K562 (cell line): Measurements from ENCODE around the gene TMC6. TPM values are rescaled to one million over a fixed set of nuclear protein-coding genes. Genes with fewer than 3 reads are reported as not detected.

ENCODE experiments used
- BRD9 ChIP-seq: fragments of 450-650 bp; IDR thresholded peaks from 2 replicates; pipeline ENCODE4 v1.6.1; 2018; ENCODE audit warnings: low read depth; ENCODE audit not compliant: partially characterized antibody
- DNMT1 ChIP-seq: fragments of 450-650 bp; IDR thresholded peaks from 2 replicates; pipeline ENCODE4 v1.6.1; 2016; ENCODE audit warnings: antibody characterized with exemption, mild to moderate bottlenecking
- EHMT2 ChIP-seq: fragments of 450-650 bp; IDR thresholded peaks from 2 replicates; pipeline ENCODE4 v1.6.1; 2018; ENCODE audit warnings: antibody characterized with exemption
- FOS ChIP-seq: IDR thresholded peaks from 3 replicates; pipeline ENCODE4 v1.6.1; 2011; ENCODE audit not compliant: insufficient read length; ENCODE audit errors: extremely low read depth
- ILK ChIP-seq: fragments of 450-650 bp; IDR thresholded peaks from 2 replicates; pipeline ENCODE4 v1.6.1; 2016; ENCODE audit warnings: missing genetic modification characterization, low read depth, mild to moderate bottlenecking, missing compliant biosample characterization, moderate library complexity, borderline replicate concordance
- KLF13 ChIP-seq: fragments of 450-650 bp; IDR thresholded peaks from 2 replicates; pipeline ENCODE4 v1.6.1; 2016; ENCODE audit warnings: missing genetic modification characterization, low read depth, mild to moderate bottlenecking, missing compliant biosample characterization, moderate library complexity, borderline replicate concordance
- MAFK ChIP-seq: IDR thresholded peaks from 2 replicates; pipeline ENCODE4 v1.6.1; 2011; ENCODE audit warnings: low read length, improper control_type of control experiment
- NR2C2 ChIP-seq, 2 experiments: fragments of 200-800 bp in 1 of 2; sonication (Bioruptor generic) in 1 of 2; sonication (generic) in 1 of 2; formaldehyde crosslinking in 1 of 2; IDR thresholded peaks; 2 replicates each; pipeline versions ENCODE4 v1.6.1 to v1.8.0; 2016 to 2022; ENCODE audit warnings: mild to moderate bottlenecking in 1 of 2, missing compliant biosample characterization in 1 of 2, missing genetic modification characterization in 1 of 2, missing genetic modification reagents in 1 of 2
- PML ChIP-seq: IDR thresholded peaks from 2 replicates; pipeline ENCODE4 v1.6.1; 2012; ENCODE audit warnings: low read length, inconsistent platforms
- RBM15 ChIP-seq: fragments of 200-400 bp; formaldehyde crosslinking; IDR thresholded peaks from 2 replicates; pipeline ENCODE4 v1.6.1; 2018; ENCODE audit warnings: mild to moderate bottlenecking, low read length, moderate library complexity; ENCODE audit not compliant: insufficient read depth
- WHSC1 ChIP-seq: IDR thresholded peaks from one replicate; pipeline ENCODE4 v1.6.1; 2012; ENCODE audit warnings: low read length, control low read depth, inconsistent platforms
- ZFP1 ChIP-seq: fragments of 450-650 bp; formaldehyde crosslinking; IDR thresholded peaks from 2 replicates; pipeline ENCODE4 v1.4.0; 2020; ENCODE audit warnings: mild to moderate bottlenecking, mixed read lengths
- polyA plus RNA-seq, 8 experiments: library from polyadenylated mRNA; depleted of rRNA in 4 of 8; stranded (reverse) in 5 of 8; unstranded in 3 of 8; fragments of >200 nt; fragmentation: Nextera tagmentation in 2 of 8; fragmentation: Illumina TruSeq in 1 of 8; extraction: Ambion mirVana in 2 of 8; extraction: Trizol in 1 of 8; gene quantifications; 2 replicates each; pipeline versions ENCODE4 v1.2.1 to v1.2.3, GENCODE V29; 2011 to 2014; ENCODE audit warnings: inconsistent platforms in 1 of 8, missing spikeins in 1 of 8
- total RNA-seq, 7 experiments: library from RNA; depleted of rRNA in 6 of 7; stranded (reverse); fragments of >200 nt in 6 of 7; fragmentation: Illumina TruSeq in 2 of 7; extraction: Trizol in 2 of 7; gene quantifications; 2 replicates each; pipeline versions ENCODE4 v1.2.1 to v1.2.3, GENCODE V29; 2011 to 2021; ENCODE audit warnings: low replicate concordance in 1 of 7
- TF ChIP-seq, protein P1 (sequence below): fragments of 250-450 bp; sonication (Bioruptor Pico); IDR thresholded peaks from 2 replicates; pipeline ENCODE4 v1.4.0; 2020
- TF ChIP-seq, protein P2 (sequence below), 2 experiments: fragments of 450-650 bp in 1 of 2; sonication (generic) in 1 of 2; formaldehyde crosslinking in 1 of 2; IDR thresholded peaks in 1 of 2; conservative IDR thresholded peaks in 1 of 2; 2 replicates each; pipeline versions ENCODE4 v1.6.1 to v1.8.1; 2016 to 2023; ENCODE audit warnings: mild to moderate bottlenecking in 2 of 2, moderate library complexity in 2 of 2, inconsistent platforms in 1 of 2, missing genetic modification reagents in 1 of 2
- TF ChIP-seq, protein P3 (sequence below): sonication (generic); formaldehyde crosslinking; IDR thresholded peaks from 2 replicates; pipeline ENCODE4 v1.8.1; 2023; ENCODE audit warnings: mild to moderate bottlenecking, missing genetic modification reagents
- TF ChIP-seq, protein P4 (sequence below): fragments of 250-450 bp; sonication (Bioruptor Pico); IDR thresholded peaks from 2 replicates; pipeline ENCODE4 v1.5.0; 2022; ENCODE audit warnings: mild to moderate bottlenecking

TMC6 gene
- total and polyA plus RNA-seq, 9 of the 15 experiments (the other 6 are each of a cell fraction or from before 2014, with no cell fraction given) = 4.1 to 351 (median 66.9) TPM

DNA sequence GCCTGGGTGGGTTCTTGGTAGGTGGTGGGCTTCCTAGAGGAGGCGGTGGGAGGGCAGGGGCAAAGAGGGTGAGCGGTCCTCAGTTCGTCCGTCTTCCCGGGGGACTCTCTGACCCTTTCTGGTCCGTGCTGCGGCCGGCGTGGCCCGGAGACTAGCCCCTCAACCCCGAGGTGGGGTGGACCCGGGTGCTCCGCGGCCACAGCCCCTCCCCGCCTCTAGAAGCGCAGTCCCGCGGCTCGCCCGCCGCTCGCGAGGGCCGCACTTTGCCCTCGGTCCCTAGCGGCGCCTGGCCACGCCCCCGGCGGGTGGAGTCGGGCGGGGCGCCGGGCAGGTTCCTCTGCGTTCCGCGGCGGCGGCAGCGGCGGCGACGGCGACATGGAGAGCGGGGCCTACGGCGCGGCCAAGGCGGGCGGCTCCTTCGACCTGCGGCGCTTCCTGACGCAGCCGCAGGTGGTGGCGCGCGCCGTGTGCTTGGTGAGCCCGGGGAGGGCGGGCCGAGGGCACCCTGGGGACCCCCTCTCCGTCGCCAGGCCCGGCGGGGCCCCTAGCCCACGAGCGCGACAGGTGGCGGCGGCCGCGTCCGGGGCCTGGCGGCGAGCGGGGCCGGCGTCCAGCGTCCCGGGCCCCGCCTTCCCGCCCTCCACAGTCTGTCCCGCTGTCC is 39.8 kb upstream of the TMC6 start, which contains the start of gene SYNGR2 (continued):
- TF ChIP-seq, protein P1, sequence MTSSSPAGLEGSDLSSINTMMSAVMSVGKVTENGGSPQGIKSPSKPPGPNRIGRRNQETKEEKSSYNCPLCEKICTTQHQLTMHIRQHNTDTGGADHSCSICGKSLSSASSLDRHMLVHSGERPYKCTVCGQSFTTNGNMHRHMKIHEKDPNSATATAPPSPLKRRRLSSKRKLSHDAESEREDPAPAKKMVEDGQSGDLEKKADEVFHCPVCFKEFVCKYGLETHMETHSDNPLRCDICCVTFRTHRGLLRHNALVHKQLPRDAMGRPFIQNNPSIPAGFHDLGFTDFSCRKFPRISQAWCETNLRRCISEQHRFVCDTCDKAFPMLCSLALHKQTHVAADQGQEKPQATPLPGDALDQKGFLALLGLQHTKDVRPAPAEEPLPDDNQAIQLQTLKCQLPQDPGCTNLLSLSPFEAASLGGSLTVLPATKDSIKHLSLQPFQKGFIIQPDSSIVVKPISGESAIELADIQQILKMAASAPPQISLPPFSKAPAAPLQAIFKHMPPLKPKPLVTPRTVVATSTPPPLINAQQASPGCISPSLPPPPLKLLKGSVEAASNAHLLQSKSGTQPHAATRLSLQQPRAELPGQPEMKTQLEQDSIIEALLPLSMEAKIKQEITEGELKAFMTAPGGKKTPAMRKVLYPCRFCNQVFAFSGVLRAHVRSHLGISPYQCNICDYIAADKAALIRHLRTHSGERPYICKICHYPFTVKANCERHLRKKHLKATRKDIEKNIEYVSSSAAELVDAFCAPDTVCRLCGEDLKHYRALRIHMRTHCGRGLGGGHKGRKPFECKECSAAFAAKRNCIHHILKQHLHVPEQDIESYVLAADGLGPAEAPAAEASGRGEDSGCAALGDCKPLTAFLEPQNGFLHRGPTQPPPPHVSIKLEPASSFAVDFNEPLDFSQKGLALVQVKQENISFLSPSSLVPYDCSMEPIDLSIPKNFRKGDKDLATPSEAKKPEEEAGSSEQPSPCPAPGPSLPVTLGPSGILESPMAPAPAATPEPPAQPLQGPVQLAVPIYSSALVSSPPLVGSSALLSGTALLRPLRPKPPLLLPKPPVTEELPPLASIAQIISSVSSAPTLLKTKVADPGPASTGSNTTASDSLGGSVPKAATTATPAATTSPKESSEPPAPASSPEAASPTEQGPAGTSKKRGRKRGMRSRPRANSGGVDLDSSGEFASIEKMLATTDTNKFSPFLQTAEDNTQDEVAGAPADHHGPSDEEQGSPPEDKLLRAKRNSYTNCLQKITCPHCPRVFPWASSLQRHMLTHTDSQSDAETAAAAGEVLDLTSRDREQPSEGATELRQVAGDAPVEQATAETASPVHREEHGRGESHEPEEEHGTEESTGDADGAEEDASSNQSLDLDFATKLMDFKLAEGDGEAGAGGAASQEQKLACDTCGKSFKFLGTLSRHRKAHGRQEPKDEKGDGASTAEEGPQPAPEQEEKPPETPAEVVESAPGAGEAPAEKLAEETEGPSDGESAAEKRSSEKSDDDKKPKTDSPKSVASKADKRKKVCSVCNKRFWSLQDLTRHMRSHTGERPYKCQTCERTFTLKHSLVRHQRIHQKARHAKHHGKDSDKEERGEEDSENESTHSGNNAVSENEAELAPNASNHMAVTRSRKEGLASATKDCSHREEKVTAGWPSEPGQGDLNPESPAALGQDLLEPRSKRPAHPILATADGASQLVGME (CRISPR knock-in tag) = no peak
- TF ChIP-seq ZFP1 (CRISPR knock-in tag) = no peak
- TF ChIP-seq, protein P2, sequence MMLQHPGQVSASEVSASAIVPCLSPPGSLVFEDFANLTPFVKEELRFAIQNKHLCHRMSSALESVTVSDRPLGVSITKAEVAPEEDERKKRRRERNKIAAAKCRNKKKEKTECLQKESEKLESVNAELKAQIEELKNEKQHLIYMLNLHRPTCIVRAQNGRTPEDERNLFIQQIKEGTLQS (IDR thresholded peaks at IDR 0.05) = no peak
- TF ChIP-seq, protein P2 (CRISPR knock-in tag; conservative IDR thresholded peaks at IDR 0.05) = no peak
- TF ChIP-seq DNMT1 = no peak
- no peak for TF ChIP-seq BRD9
- TF ChIP-seq, protein P3, sequence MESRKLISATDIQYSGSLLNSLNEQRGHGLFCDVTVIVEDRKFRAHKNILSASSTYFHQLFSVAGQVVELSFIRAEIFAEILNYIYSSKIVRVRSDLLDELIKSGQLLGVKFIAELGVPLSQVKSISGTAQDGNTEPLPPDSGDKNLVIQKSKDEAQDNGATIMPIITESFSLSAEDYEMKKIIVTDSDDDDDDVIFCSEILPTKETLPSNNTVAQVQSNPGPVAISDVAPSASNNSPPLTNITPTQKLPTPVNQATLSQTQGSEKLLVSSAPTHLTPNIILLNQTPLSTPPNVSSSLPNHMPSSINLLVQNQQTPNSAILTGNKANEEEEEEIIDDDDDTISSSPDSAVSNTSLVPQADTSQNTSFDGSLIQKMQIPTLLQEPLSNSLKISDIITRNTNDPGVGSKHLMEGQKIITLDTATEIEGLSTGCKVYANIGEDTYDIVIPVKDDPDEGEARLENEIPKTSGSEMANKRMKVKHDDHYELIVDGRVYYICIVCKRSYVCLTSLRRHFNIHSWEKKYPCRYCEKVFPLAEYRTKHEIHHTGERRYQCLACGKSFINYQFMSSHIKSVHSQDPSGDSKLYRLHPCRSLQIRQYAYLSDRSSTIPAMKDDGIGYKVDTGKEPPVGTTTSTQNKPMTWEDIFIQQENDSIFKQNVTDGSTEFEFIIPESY = peak; percentile 85
- TF ChIP-seq FOS = no peak
- TF ChIP-seq RBM15 = no peak
- no peak for TF ChIP-seq WHSC1
- TF ChIP-seq EHMT2 = no peak
- TF ChIP-seq, protein P4, sequence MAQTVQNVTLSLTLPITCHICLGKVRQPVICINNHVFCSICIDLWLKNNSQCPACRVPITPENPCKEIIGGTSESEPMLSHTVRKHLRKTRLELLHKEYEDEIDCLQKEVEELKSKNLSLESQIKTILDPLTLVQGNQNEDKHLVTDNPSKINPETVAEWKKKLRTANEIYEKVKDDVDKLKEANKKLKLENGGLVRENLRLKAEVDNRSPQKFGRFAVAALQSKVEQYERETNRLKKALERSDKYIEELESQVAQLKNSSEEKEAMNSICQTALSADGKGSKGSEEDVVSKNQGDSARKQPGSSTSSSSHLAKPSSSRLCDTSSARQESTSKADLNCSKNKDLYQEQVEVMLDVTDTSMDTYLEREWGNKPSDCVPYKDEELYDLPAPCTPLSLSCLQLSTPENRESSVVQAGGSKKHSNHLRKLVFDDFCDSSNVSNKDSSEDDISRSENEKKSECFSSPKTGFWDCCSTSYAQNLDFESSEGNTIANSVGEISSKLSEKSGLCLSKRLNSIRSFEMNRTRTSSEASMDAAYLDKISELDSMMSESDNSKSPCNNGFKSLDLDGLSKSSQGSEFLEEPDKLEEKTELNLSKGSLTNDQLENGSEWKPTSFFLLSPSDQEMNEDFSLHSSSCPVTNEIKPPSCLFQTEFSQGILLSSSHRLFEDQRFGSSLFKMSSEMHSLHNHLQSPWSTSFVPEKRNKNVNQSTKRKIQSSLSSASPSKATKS = no peak
- TF ChIP-seq PML = no peak
- TF ChIP-seq MAFK = no peak
- TF ChIP-seq ILK (tag) = no peak
- no peak for TF ChIP-seq NR2C2 (CRISPR knock-in tag; IDR thresholded peaks at IDR 0.05)
- TF ChIP-seq NR2C2 (tag; IDR thresholded peaks at IDR 0.05) = peak; percentile 30; the same call in 1 of the 2 replicates
- TF ChIP-seq KLF13 = 0 out of 2 replicates have a peak, but pooled peaks have one; percentile 29
